Esophagus muscularis mucosa (tissue), 4 donors: ENCODE results near the gene SERPINB6. TPM values are rescaled to one million over a fixed set of nuclear protein-coding genes. Genes with fewer than 3 reads are reported as not detected.
"Not testable (repeated sequence)": the region's sequence is repeated elsewhere in the genome, so short reads cannot be mapped to it uniquely, and the experiment has no call there.

Experiments used
- DNase-seq: peaks from one replicate; pipeline ENCODE4 v3.0.0-alpha.2; 2017; ENCODE audit errors: extremely low spot score
- H3K27ac ChIP-seq, 4 donors: fragments of 200-600 bp; sonication (generic); replicated peaks in 1 of 4; 1 replicate in 3 of 4; 2 replicates in 1 of 4; pipeline ENCODE4 v1.5.1; 2016 to 2019; ENCODE audit warnings: mild to moderate bottlenecking in 1 of 4
- H3K27me3 ChIP-seq, 4 donors: fragments of 200-600 bp; sonication (generic); one replicate each; pipeline versions ENCODE4 v1.5.1 to v1.6.0; 2016 to 2019
- H3K36me3 ChIP-seq, 4 donors: fragments of 200-600 bp; sonication (generic); one replicate each; pipeline ENCODE4 v1.5.1; 2016 to 2019
- H3K4me1 ChIP-seq, 4 donors: fragments of 200-600 bp; sonication (generic); one replicate each; pipeline ENCODE4 v1.5.1; 2016 to 2019
- H3K4me3 ChIP-seq, 4 donors: fragments of 200-600 bp; sonication (generic); 1 replicate in 2 of 4; 2 replicates in 2 of 4; pipeline ENCODE4 v1.5.1; 2016 to 2019; ENCODE audit warnings: mild to moderate bottlenecking in 4 of 4, moderate library complexity in 1 of 4
- H3K9me3 ChIP-seq, 4 donors: fragments of 200-600 bp; sonication (generic); 1 replicate in 3 of 4; 2 replicates in 1 of 4; pipeline ENCODE4 v1.5.1; 2016 to 2019
- EP300 ChIP-seq: sonication (generic); formaldehyde crosslinking; IDR thresholded peaks from one replicate; pipeline ENCODE4 v1.6.1; 2017; ENCODE audit warnings: antibody characterized with exemption
- POLR2A ChIP-seq: fragments of 450-650 bp; IDR thresholded peaks from one replicate; pipeline ENCODE4 v1.6.1; 2017; ENCODE audit warnings: antibody characterized with exemption, moderate library complexity, mild to moderate bottlenecking, low read depth
- POLR2AphosphoS5 ChIP-seq, 2 donors: sonication (generic); formaldehyde crosslinking; IDR thresholded peaks; one replicate each; pipeline ENCODE4 v1.6.1; 2017; ENCODE audit warnings: antibody characterized with exemption in 2 of 2
- WGBS: methylation state at CpG from one replicate; pipeline ENCODE4 v1.1.5; 2018; 5-methylcytosine and 5-hydroxymethylcytosine counted together
- intact Hi-C: fragments of 100-400 bp; cut with DNase I; formaldehyde crosslinking; loops from one replicate; pipeline ENCODE4 v1.15.1; 2023
- total RNA-seq, 4 donors: library from RNA; depleted of rRNA; stranded (reverse); fragments of >200 nt; gene quantifications; one replicate each; pipeline versions ENCODE4 v1.1.0 to v1.2.1, GENCODE V29; 2016
- TF ChIP-seq, protein P1 (sequence below), 3 experiments: fragments of 200-600 bp in 2 of 3; fragments of 450-650 bp in 1 of 3; sonication (generic) in 2 of 3; IDR thresholded peaks; one replicate each; pipeline ENCODE4 v1.5.1; 2017 to 2019; ENCODE audit warnings: antibody characterized with exemption in 3 of 3, mild to moderate bottlenecking in 2 of 3, moderate library complexity in 1 of 3

Gene SERPINB6
- total RNA-seq, 4 donors from 2014 or later: 114 to 125 (median 124) TPM

DNA sequence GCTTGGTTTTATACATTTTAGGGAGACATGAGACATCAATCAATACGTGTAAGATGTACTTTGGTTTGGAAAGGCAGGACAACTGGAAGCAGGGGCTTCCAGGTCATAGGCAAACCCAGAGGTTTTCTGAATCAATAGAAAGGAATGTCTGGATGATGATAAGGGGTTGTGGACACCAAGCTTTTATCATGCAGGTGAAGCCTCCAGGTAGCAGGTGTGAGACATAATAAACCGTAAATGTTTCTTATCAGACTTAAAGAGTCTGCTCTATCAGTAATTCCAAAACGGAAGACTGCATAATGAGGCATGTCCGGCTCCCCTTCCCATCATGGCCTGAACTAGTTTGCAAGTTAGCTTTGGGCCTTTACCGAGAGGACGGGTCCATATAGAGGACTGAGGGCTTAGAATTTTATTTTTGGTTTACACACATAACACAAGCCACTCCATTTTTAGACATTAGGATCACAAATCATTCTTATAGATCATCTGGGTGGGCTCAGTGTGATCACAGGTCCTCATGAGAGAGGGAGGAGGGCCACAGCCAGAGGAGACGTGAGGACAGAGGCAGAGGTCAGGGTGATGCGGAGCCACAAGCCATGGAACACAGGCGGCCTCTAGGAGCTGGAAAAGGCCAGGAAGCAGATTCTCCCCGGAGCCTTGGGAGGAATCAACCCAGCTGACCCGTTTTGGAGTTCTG, 57.6 kb downstream of the SERPINB6 start:
- intact Hi-C loops: loop anchor here (5.0 kb wide), 1 partner anchor 66 kb away; no protein-coding TSS in a partner anchor
- Histone ChIP-seq H3K36me3 (no peaks in the 10 kb centered on the region), H3K27me3 (no peaks in the 10 kb centered on the region), H3K27ac (no peak overlapping the region), H3K4me1 (peaks cover 0 to 9% (median 4%) of the 10 kb centered on the region in 4 donors), H3K4me3 (no peak overlapping the region), H3K9me3 (no peaks in the 10 kb centered on the region)
- DNase-seq: peak; percentile 50
- TF ChIP-seq, protein P1, sequence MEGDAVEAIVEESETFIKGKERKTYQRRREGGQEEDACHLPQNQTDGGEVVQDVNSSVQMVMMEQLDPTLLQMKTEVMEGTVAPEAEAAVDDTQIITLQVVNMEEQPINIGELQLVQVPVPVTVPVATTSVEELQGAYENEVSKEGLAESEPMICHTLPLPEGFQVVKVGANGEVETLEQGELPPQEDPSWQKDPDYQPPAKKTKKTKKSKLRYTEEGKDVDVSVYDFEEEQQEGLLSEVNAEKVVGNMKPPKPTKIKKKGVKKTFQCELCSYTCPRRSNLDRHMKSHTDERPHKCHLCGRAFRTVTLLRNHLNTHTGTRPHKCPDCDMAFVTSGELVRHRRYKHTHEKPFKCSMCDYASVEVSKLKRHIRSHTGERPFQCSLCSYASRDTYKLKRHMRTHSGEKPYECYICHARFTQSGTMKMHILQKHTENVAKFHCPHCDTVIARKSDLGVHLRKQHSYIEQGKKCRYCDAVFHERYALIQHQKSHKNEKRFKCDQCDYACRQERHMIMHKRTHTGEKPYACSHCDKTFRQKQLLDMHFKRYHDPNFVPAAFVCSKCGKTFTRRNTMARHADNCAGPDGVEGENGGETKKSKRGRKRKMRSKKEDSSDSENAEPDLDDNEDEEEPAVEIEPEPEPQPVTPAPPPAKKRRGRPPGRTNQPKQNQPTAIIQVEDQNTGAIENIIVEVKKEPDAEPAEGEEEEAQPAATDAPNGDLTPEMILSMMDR (IDR thresholded peaks at IDR 0.05): no peak
- TF ChIP-seq EP300 (no peak), POLR2AphosphoS5 (IDR thresholded peaks at IDR 0.05) (no peak), POLR2A (no peak)
- WGBS: 94% methylated on average over 11 of the region's 11 CpGs

DNA sequence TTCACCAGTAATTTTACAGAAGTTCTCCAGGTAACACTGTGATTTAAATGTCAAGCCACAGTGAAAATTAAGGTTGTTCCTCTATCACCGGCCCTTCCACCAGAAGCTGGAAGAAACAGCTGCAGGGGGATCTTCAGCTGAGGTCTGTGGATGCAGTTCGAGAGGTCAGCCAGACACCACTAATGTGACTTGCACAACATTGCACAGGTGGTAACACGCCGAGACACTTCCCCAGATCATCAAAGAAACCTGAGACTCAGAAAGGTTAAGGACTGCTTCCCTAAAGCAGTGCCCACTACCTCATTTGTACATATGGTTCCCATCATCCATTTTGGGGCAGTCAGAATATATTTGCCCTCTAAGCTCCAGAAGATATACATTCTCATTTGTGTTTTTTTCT, 60.2 kb downstream of the SERPINB6 start:
- H3K4me1 ChIP-seq: peaks cover 0 to 2% (median 1%) of the 10 kb centered on the region in 4 donors
- intact Hi-C loops: loop anchor here (5.0 kb wide), 1 partner anchor 64 kb away; no protein-coding TSS in a partner anchor
- no peaks in the 10 kb centered on the region for H3K36me3 ChIP-seq
- peak; percentile 68 for DNase-seq
- H3K4me3 ChIP-seq: no peak overlapping the region
- no peaks in the 10 kb centered on the region for H3K27me3 ChIP-seq
- WGBS: 77% methylated on average over 4 of the region's 4 CpGs
- no peak overlapping the region for H3K27ac ChIP-seq
- H3K9me3 ChIP-seq: no peaks in the 10 kb centered on the region
- TF ChIP-seq POLR2A: no peak
- no peak for TF ChIP-seq POLR2AphosphoS5 (IDR thresholded peaks at IDR 0.05)
- TF ChIP-seq, protein P1 (IDR thresholded peaks at IDR 0.05): no peak
- no peak for TF ChIP-seq EP300

DNA sequence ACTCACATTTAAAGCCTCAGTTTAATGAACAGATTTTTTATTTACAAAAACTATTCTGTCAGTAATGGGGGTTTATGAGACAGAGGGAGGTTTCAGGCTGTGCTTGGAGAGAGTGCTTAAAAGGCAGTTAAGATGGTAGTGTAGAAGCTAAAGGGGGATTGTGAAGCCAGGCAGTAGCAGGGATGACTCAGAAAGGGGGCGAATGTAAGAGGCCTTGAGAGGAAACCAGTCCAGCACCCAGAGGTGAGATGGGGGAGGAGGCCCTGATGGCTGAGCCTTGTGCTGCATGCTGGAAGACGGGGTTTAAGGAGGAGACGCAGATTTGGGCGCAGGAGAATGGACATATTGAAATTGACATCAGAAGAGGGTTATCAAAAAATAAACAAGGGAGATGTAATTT, 61.6 kb downstream of the SERPINB6 start:
- Histone ChIP-seq H3K36me3 (no peaks in the 10 kb centered on the region), H3K9me3 (no peaks in the 10 kb centered on the region), H3K4me3 (no peak overlapping the region), H3K4me1 (no peaks in the 10 kb centered on the region), H3K27ac (no peak overlapping the region), H3K27me3 (no peaks in the 10 kb centered on the region)
- intact Hi-C loops: loop anchor here (5.0 kb wide), 1 partner anchor 62 kb away; no protein-coding TSS in a partner anchor
- peak; percentile 19 for DNase-seq
- no peak for TF ChIP-seq EP300
- TF ChIP-seq, protein P1 (IDR thresholded peaks at IDR 0.05): no peak
- TF ChIP-seq POLR2A: no peak
- no peak for TF ChIP-seq POLR2AphosphoS5 (IDR thresholded peaks at IDR 0.05)
- WGBS: 87% methylated on average over 4 of the region's 4 CpGs

DNA sequence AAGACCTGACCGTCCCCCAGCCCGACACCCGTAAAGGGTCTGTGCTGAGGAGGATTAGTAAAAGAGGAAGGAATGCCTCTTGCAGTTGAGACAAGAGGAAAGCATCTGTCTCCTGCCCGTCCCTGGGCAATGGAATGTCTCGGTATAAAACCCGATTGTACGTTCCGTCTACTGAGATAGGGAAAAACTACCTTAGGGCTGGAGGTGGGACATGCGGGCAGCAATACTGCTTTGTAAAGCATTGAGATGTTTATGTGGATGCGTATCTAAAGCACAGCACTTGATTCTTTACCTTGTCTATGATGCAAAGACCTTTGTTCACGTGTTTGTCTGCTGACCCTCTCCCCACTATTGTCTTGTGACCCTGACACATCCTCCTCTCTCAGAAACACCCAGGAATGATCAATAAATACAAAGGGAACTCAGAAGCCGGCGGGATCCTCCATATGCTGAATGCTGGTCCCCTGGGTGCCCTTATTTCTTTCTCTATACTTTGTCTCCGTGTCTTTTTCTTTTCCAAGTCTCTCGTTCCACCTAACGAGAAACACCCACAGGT, 62.2 kb downstream of the SERPINB6 start:
- H3K9me3 ChIP-seq, H3K27ac ChIP-seq, intact Hi-C loops, H3K4me3 ChIP-seq, H3K36me3 ChIP-seq, H3K4me1 ChIP-seq, H3K27me3 ChIP-seq: not testable (repeated sequence)
- 80% methylated on average over 16 of the region's 16 CpGs for WGBS
- DNase-seq: peak; percentile 5

DNA sequence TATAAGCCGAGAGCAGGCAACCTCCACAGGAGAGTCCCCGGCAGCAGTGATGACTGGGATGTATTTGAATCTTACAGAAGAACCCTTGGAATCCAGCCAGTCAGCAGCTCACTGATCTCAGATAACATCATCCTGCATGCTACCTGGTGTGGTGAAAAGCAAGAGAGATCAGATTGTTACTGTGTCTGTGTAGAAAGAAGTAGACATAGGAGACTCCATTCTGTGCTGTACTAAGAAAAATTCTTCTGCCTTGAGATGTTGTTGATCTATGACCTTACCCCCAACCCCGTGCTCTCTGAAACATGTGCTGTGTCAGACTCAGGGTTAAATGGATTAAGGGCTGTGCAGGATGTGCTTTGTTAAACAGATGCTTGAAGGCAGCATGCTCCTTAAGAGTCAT, 62.9 kb downstream of the SERPINB6 start:
- H3K27ac ChIP-seq, intact Hi-C loops, H3K9me3 ChIP-seq, DNase-seq, H3K36me3 ChIP-seq, H3K27me3 ChIP-seq, H3K4me1 ChIP-seq, H3K4me3 ChIP-seq: not testable (repeated sequence)
- 87% methylated on average over 3 of the region's 3 CpGs for WGBS

DNA sequence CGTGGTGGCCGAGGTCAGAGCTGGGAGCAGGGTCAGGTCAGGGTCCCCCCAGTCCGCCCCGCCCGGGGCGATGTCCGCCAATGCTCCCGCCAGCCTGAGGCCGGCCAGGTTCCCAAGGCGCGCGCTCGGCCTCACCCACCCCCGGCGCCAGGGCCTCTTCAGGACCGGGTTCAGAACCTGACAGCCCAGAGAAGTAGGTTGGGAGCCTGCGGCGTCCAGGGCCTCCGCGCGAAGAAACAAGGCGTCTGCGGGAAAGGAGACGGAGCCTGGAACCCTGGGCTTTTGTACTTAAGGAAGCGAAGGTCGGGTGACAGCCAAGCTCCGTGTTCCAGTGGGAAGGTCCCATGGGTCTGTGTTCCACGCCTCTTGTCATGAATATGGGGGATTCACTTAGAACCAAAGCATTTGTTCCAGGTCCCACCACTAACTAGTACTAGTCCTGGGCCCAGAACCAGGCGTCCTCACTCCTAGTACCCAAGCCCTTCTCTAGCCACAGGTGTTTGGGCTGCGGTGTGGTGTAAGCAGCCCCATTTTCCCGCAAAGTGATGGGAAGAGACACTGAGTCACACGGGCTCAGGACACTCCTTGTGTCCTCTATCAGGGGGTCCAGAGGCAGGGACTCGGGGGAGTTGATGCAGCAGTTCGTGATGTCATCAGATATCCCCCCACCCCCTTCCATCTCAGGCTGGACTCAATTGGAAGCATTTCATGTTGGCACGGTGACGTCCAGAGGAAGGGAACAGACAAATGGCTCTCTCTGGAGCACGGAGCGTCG, 67.8 kb downstream of the SERPINB6 start:
- Histone ChIP-seq H3K4me1 (peaks cover 19 to 36% (median 30%) of the 10 kb centered on the region in 4 donors), H3K36me3 (peaks cover 3 to 17% (median 8%) of the 10 kb centered on the region in 4 donors), H3K4me3 (peak overlapping the region; percentile 60 to 84 (median 74)), H3K27ac (peak overlapping the region; percentile 81 to 90 (median 83))
- 80% methylated on average over 5 of the region's 39 CpGs for WGBS
- intact Hi-C loops, DNase-seq, H3K27me3 ChIP-seq, H3K9me3 ChIP-seq: not testable (repeated sequence)

DNA sequence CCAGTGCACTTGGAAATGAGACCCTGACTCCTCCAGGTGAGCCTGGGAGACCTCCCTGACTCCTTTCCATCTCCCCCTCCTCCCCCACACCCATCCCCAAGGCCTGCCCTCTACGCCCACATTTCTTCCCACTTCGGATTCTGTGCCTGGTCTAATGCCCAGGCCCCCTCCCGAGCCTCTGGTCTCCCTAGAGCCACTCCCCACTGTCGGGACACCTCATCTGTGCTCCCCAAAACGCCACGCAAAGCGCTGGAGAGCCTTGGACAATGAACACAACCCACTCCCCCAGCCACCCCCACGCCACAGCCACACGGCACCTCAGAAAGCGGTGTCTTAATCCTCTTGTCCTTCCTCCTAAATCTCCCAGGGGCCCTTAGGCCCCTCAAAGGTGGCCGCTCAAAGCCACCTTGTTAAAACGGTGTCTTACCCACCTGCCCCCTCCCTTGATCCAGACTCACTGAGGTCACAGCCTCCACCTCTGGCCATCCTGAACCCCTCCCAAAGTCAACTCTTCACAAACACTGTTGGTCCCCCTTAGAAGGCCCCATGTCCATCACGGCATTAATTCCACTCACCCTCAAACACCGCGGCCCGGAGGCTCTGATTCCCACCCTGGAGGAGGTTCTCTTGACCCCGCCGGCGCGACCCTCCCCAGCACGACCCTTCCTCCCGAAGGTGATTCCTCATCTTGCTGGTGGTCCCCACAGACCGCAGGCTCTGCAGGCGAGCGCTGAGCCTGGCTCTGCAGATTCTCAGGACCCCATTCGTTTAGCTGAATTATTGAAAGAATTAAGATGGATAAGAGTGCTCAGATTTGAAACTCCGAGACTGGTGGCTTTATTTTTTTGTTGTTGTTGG, 69.5 kb downstream of the SERPINB6 start:
- Histone ChIP-seq H3K27ac (peak overlapping the region; percentile 81 to 90 (median 83)), H3K4me3 (peak overlapping the region; percentile 60 to 84 (median 74)), H3K4me1 (peaks cover 19 to 36% (median 33%) of the 10 kb centered on the region in 4 donors), H3K36me3 (peaks cover 3 to 25% (median 8%) of the 10 kb centered on the region in 4 donors)
- H3K27me3 ChIP-seq, H3K9me3 ChIP-seq, intact Hi-C loops: not testable (repeated sequence)
- peak; percentile 62 for DNase-seq
- WGBS: 77% methylated on average over 27 of the region's 27 CpGs
